Stomach (tissue), 4 donors: ENCODE data around the gene TULP3.

ENCODE experiments used
- EP300 ChIP-seq: sonication (generic); formaldehyde crosslinking; IDR thresholded peaks from one replicate; pipeline ENCODE4 v1.6.1; 2017; ENCODE audit warnings: antibody characterized with exemption
- POLR2A ChIP-seq, 4 donors: fragments of 450-650 bp; IDR thresholded peaks; one replicate each; pipeline ENCODE4 v1.6.1; 2016; ENCODE audit warnings: antibody characterized with exemption in 4 of 4, control low read depth in 2 of 4, mild to moderate bottlenecking in 1 of 4, moderate library complexity in 1 of 4
- POLR2AphosphoS5 ChIP-seq, 3 donors: sonication (generic); formaldehyde crosslinking; IDR thresholded peaks; one replicate each; pipeline ENCODE4 v1.6.1; 2016; ENCODE audit warnings: antibody characterized with exemption in 3 of 3
- TF ChIP-seq, protein P1 (sequence below), 7 experiments: fragments of 450-650 bp in 4 of 7; fragments of 200-600 bp in 3 of 7; sonication (generic) in 3 of 7; IDR thresholded peaks; one replicate each; pipeline ENCODE4 v1.5.1; 2016 to 2019; ENCODE audit warnings: antibody characterized with exemption in 7 of 7, control low read depth in 2 of 7, mild to moderate bottlenecking in 1 of 7

GRCh38 chr12:2986876-2987275 is 96.2 kb downstream of the TULP3 start:
- TF ChIP-seq, protein P1, sequence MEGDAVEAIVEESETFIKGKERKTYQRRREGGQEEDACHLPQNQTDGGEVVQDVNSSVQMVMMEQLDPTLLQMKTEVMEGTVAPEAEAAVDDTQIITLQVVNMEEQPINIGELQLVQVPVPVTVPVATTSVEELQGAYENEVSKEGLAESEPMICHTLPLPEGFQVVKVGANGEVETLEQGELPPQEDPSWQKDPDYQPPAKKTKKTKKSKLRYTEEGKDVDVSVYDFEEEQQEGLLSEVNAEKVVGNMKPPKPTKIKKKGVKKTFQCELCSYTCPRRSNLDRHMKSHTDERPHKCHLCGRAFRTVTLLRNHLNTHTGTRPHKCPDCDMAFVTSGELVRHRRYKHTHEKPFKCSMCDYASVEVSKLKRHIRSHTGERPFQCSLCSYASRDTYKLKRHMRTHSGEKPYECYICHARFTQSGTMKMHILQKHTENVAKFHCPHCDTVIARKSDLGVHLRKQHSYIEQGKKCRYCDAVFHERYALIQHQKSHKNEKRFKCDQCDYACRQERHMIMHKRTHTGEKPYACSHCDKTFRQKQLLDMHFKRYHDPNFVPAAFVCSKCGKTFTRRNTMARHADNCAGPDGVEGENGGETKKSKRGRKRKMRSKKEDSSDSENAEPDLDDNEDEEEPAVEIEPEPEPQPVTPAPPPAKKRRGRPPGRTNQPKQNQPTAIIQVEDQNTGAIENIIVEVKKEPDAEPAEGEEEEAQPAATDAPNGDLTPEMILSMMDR (IDR thresholded peaks at IDR 0.05), result no peak
- no peak for TF ChIP-seq EP300
- TF ChIP-seq POLR2A (IDR thresholded peaks at IDR 0.05), result no peak
- no peak for TF ChIP-seq POLR2AphosphoS5 (IDR thresholded peaks at IDR 0.05)
